GM12864 (cell line): ENCODE measurements around the gene PPEF1.

Source experiments
- DNase-seq: peaks from one replicate; pipeline ENCODE4 v3.0.0-alpha.2; 2011; ENCODE audit warnings: low read depth
- H3K4me3 ChIP-seq: 2 replicates; pipeline ENCODE4 v1.5.1; 2011; ENCODE audit warnings: mild to moderate bottlenecking, low read depth, low read length, control low read depth
- CTCF ChIP-seq: IDR thresholded peaks from 2 replicates; pipeline ENCODE4 v1.5.1; 2011; ENCODE audit warnings: low read depth, mild to moderate bottlenecking, moderate library complexity, low read length, control low read depth, inconsistent platforms; ENCODE audit errors: missing control alignments

The PPEF1 gene

GRCh38 chrX:18877469-18877868 is 170.0 kb downstream of the PPEF1 start:
- H3K4me3 ChIP-seq, result no peak overlapping the region
- DNase-seq, result no peak
- TF ChIP-seq CTCF, result no peak
